HK-2 (cell line): ENCODE results near the gene COL19A1.

Source experiments
- DNase-seq: peaks from one replicate; pipeline ENCODE4 v3.0.0-alpha.2; 2018; ENCODE audit not compliant: unreplicated experiment

COL19A1 gene

DNA sequence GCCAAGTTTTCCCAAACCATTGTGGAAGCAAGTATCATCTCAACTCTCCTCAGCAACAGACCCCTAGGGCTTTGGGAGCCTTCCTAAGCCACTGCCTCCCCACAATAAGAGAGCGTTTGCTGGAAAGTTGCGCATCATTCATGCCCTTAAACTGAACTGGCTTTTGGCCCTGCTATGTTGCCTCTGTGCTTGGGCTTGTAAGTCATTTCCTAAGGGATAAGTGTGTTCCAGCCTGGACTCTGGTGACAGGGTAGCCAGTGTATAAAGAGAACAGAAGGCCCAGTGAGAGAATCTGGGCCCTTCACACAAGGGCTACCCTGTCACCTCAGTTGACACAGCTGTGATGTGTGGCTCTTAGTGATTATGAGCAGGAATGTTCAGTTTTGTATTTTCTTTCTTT is 358.7 kb downstream of the COL19A1 start:
- DNase-seq = no peak

DNA sequence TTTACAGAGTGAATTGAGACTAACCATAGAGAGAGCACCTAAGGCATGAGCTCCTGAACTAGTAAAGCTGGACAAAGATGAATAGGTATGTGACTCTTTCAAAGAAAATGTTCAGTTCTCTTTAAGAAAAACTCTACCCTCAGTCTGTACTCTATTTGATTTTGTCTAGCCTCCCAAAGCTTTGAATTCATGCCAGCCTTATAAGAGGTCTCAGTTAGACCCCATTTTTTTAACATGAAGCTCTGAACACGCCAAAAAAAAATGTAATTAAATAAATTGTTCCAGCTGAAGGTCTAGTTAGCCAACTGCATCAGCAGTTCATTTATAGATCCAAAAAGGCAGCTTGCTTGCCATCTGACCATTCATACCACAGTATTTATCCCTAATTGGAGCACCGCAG is 365.0 kb downstream of the COL19A1 start:
- no peak for DNase-seq

DNA sequence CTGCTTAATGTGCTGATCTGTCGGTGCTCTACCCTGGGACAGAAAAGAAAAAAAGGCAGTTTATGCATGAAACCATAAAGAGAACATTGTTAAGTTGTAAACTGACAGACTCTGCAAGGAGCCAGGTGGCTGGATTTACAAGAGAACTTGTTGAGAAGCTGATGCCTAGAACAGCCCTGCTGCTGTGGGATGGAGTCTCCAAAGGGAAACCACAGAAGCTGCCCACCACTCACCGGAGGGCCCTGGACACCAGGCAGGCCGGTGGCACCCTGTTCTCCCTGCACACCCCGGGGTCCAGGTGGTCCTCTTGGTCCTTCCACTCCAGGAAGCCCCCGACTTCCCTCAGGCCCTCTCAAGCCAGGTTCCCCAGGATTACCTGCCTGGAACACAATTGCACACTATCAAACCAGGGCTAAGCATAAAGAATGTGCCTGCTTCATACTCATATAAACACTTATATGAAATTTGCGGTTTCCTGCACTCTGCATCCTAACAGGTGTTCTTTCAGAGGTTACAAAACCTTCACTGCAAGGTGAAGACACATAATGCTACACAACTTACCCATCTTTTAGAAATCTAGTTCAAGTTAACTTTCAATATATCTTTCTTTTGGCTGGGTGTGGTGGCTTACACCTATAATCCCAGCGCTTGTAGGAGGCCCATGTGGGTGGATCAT is 368.3 kb downstream of the COL19A1 start:
- DNase-seq = no peak

DNA sequence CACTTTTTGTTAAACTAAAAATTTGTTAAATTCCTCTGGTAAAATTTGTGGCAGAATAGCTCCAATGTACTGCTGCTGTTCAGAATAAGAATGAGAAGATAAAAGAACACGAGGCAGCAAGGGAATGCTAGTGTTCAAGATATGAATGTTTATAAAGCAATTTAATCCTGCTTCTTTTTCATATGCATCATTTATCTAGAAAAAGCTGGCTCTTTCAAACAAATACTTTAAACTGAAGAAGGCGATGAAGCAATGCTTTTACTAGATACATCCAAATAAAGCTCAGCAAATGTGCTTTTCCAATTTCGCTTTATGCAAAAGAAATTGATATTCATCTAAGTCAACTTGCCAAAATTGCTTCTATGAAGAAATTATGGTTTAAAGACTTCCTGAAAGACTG is 370.0 kb downstream of the COL19A1 start:
- DNase-seq = no peak

DNA sequence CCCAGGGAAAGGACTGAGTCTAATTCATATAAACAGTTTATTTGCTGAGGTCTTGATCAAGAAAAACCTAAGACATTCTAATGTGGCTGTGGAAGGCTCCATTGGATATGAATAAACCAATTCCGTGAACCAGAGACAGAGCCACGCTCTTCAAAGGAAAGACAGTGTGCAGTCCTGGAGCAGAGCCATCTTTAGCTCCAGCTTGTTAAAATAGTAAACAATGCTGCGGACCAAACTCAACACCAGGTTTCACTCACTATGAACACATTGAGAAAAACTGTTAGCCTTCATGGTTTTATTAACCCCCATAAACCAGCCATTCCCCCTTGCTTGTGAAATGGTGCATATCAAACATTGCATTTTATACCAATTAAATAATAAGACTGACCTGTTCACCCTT is 374.7 kb downstream of the COL19A1 start:
- DNase-seq = no peak

GRCh38 chr6:70241991-70242420 is 375.6 kb downstream of the COL19A1 start:
- no peak for DNase-seq

GRCh38 chr6:70246118-70246517 is 379.8 kb downstream of the COL19A1 start:
- no peak for DNase-seq

GRCh38 chr6:70252604-70253003 is 386.2 kb downstream of the COL19A1 start:
- no peak for DNase-seq

DNA sequence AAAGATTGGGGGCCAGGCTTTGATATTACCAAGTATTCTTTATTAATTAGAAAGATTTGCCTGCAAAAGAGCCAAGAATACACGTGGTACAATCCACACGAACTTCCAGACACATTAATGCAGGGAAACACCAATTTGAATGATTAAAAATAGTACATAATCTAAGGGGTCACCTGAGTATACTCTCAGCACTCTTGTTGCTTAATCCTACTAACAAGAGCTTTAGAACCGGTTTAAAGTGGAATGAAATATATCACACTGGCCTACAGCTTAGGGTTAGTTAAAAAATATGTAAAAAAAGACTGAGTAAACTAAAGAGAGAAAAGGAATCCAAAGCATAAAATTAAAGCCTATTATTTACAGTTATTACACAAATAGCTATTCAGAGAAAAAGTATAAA is 387.6 kb downstream of the COL19A1 start:
- DNase-seq = no peak

- no peak for DNase-seq
Observed at GRCh38 chr6:70254784-70255183, 388.4 kb downstream of the COL19A1 start.

- DNase-seq = no peak
Observed at GRCh38 chr6:70257768-70258273, 391.5 kb downstream of the COL19A1 start.

GRCh38 chr6:70258483-70258882 is 392.1 kb downstream of the COL19A1 start:
- DNase-seq = no peak
